ENCODE results near the gene SPOCK1.
"Not testable (repeated sequence)": the region's sequence is repeated elsewhere in the genome, so short reads cannot be mapped to it uniquely, and the experiment has no call there.

Gene SPOCK1

GRCh38 chr5:137395011-137395755, 103.9 kb downstream of the SPOCK1 start:
- no peak for DNase-seq (ENCODE audit: low read depth in 2 of 2)

GRCh38 chr5:137394380-137394779, 104.7 kb downstream of the SPOCK1 start:
- DNase-seq (ENCODE audit: low read depth in 2 of 2) = no peak

- DNase-seq (ENCODE audit: low read depth in 2 of 2) = no peak
These were observed 105.7 kb downstream of the SPOCK1 start for GRCh38 chr5:137393196-137393993.

- DNase-seq (ENCODE audit: low read depth in 2 of 2) = no peak
These were observed 106.9 kb downstream of the SPOCK1 start for GRCh38 chr5:137392261-137392660.

GRCh38 chr5:137391044-137391443, 108.1 kb downstream of the SPOCK1 start:
- DNase-seq (ENCODE audit: low read depth in 2 of 2) = not testable (repeated sequence)

- no peak for DNase-seq (ENCODE audit: low read depth in 2 of 2)
These were observed 110.1 kb downstream of the SPOCK1 start for GRCh38 chr5:137389042-137389441.

GRCh38 chr5:137385064-137385463, 114.1 kb downstream of the SPOCK1 start:
- no peak for DNase-seq (ENCODE audit: low read depth in 2 of 2)

GRCh38 chr5:137383909-137384308, 115.2 kb downstream of the SPOCK1 start:
- no peak for DNase-seq (ENCODE audit: low read depth in 2 of 2)

GRCh38 chr5:137381555-137381954, 117.6 kb downstream of the SPOCK1 start:
- no peak for DNase-seq (ENCODE audit: low read depth in 2 of 2)

GRCh38 chr5:137379555-137380286, 119.4 kb downstream of the SPOCK1 start:
- DNase-seq (ENCODE audit: low read depth in 2 of 2) = no peak

GRCh38 chr5:137375741-137376526, 123.2 kb downstream of the SPOCK1 start:
- DNase-seq (ENCODE audit: low read depth in 2 of 2) = no peak

- DNase-seq (ENCODE audit: low read depth in 2 of 2) = no peak
These were observed 124.9 kb downstream of the SPOCK1 start for GRCh38 chr5:137374110-137374714.

GRCh38 chr5:137372773-137373160, 126.4 kb downstream of the SPOCK1 start:
- no peak for DNase-seq (ENCODE audit: low read depth in 2 of 2)

GRCh38 chr5:137372016-137372772, 126.9 kb downstream of the SPOCK1 start:
- DNase-seq (ENCODE audit: low read depth in 2 of 2) = no peak

GRCh38 chr5:137370096-137371071, 128.7 kb downstream of the SPOCK1 start:
- DNase-seq (ENCODE audit: low read depth in 2 of 2) = no peak

GRCh38 chr5:137368651-137369050, 130.5 kb downstream of the SPOCK1 start:
- DNase-seq (ENCODE audit: low read depth in 2 of 2) = no peak

- DNase-seq (ENCODE audit: low read depth in 2 of 2) = no peak
These were observed 131.2 kb downstream of the SPOCK1 start for GRCh38 chr5:137367951-137368350.

- DNase-seq (ENCODE audit: low read depth in 2 of 2) = no peak
These were observed 132.6 kb downstream of the SPOCK1 start for GRCh38 chr5:137366526-137366925.
